ENCODE measurements around the gene RASSF5.

DNA sequence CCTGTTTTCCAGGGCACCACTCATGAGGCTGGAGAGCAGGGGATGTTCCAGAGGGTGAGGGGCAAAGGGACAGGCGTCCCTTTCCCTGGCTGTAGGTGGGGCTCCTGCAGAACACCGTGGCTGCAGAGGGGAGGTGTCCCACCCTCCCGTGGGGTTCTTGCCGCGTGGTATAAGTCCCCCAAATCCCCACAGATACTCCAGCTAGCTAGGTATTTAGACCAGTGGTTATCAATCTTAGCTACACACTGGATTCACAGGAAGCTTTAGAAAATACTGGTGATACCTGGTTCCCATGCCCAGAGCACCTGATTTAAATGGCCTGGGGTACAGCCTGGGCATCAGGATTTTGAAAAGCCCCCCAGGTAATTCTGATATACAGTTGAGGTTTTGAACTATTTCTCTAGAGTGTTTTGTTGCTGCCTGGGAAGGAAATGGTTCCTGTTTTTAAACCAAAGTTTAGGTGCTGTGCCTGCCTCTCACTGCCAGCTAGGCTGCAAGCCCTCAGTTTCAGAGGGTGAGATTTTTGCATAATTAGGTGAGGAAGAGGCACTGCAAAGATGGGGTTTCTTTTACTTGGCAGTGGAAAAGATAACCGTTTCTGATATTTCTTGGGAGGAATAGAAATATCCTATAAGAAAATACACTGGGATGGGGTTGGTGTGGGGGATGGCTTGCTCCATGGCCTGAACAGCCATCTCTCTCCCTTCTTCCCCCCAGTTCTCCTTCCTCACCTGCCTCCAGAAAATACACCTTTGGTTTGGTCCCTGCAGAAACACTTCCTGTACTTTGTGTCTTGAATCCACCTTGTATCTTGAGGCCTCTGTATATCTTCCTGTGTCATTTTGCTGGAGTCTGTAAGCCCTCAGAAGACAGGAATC lies 51.7 kb downstream of the RASSF5 start:
- TF ChIP-seq RFX5 (IDR thresholded peaks at IDR 0.05; ENCODE audit: low read depth, low read length) (no peak), POLR2AphosphoS2 (IDR thresholded peaks at IDR 0.05; ENCODE audit: low read depth, low read length) (no peak), YY1 (IDR thresholded peaks at IDR 0.05; ENCODE audit: low read depth, low read length) (no peak), SIN3A (IDR thresholded peaks at IDR 0.05; ENCODE audit: low read depth, low read length) (no peak), EGR1 (IDR thresholded peaks at IDR 0.05; ENCODE audit: borderline replicate concordance in 1 of 2, low read depth in 2 of 2, low read length in 2 of 2) (no peak)
